DMS53 treated with DMSO at 0.1 percent for 48 hours (cell line): ENCODE measurements around the gene KCNC4.

Source experiments
- DNase-seq: peaks from one replicate; lab custom pipeline; 2025; ENCODE audit not compliant: unreplicated experiment; lab: John Stamatoyannopoulos, UW

KCNC4 gene

DNA sequence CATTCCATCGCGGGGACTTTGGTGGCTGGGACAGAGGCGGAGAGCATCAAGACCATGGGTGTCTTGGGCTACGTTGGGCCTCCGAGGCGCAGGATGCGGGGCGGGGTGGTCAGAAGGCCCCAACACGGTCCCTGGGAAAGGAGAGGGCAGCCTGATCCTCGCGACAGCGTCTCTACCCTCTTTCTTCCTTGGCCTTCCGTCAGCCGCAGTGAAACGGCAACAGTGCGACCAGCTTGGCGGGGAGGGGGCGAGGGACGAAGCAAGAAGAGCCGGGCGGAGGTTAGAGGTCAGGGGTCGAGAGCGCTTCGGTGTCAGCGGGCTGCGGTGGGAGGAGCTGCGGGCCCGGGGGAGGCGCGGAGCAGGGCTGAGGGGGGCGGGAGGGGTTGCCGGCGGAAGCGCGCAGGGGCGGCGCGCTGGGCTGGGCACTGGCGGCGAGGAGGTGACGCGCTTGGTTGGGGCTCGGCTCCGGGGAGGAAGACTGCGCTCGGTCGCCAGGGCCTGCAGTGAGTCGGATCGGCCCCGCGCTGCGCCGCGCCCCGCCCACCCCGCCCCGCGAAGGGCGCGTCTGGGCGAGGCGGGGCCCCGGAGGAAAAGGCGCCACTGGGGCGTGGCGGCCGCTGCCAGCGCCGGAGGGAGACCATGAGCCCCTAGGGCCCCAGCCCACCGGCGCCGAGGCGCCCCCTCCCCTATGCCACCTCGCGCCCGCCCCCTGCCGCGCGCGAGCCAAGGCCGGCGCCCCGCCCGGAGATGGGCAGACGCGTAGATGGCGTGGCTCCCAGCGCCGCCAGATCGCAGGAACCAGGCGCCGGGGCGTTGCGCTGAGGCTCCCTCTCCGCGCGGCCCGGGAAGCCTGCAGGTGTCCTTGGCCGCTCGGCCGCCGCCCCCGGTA lies at the start of gene KCNC4:
KCNC4 (plus strand) TSS at position 600 of the 889 bp plus-strand sequence. CDS start 1,186 bp downstream, outside the sequence.
- peak; percentile 76 for DNase-seq

DNA sequence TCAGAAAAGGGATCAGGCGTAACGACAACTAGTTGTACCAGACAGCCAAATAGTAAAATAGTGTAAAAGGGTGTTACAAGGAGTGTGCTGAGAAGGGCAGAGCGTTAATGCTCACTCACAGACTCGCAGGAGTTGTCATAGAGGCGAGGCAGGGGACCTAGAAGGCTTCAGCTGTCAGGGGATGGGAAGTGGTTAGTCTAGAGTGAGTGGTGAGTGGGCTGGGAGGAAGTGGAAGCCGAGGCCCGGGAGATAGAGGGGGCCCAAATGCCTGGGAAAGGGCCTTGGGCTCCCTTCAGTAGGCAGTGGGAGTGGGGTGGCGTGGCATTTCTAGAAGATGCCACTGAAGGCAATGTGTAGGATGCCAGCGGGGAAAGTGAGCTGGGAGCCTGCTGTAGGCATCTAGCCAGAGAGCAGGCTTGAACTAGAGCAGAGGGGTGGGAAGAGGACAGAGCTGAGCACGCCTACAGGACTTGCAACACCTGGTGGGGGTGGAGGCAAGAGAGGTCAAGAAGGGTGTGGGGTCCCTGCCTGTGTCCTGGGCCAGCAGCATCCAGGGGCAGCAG lies 49.5 kb upstream of the KCNC4 start:
- no peak for DNase-seq

DNA sequence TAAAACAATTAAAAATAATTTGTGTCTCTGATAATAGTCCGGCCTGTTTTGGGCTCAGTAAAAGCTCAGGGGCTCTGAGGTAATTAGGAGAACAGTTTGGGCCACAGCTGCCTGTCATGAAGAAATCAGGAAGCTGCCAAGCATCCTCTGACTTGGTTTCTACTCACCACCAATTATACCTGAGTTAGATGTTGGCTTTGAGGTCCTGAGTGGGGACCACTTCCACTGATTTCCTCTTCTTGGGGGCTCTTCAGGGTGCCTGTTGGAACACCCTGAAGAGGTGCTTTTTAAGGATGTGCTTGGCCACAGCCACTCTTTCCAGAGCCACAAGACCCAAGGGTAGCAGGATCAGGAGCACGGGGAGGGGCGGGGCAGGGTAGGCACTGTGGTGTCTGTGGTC lies 48.9 kb upstream of the KCNC4 start:
- no peak for DNase-seq

DNA sequence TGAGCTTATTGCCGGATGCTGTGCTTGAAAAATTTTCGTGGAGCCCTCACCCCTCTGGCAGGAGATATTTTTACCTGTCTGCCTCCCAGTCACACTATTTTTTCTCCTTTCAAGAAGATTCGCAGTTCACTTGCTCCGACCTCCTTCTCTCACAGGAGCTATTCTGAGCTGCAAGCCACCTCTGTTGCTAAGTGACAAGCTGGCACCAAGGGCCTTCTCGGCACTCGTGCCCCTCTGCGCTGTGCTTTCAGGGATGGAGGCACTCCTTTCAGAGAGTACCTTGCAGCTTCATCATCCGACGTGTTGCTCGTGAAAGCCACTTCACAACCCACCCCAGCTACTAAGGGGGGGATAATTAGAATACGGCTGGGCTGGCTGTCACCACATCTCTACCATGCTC lies 48.3 kb upstream of the KCNC4 start:
- no peak for DNase-seq

DNA sequence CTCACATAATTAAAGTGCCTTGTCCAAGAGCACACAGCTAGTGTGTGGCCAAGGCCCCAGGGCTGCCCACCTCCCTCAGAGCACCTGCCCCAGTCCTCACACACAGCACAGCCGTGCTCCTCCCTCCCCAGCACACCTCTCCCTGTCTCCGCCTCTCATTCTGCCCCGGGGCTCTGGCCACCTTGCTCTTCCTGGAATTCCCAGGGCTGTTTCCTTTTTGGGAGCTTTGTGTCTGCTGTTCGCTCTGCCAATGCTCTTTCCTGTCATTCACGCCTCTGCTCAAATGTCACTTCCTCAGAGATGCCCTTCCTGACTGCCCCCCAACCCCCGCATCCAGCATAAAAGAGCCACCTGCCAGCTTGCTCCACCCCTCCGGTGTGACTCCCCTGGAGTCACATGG lies 46.5 kb upstream of the KCNC4 start:
- no peak for DNase-seq

DNA sequence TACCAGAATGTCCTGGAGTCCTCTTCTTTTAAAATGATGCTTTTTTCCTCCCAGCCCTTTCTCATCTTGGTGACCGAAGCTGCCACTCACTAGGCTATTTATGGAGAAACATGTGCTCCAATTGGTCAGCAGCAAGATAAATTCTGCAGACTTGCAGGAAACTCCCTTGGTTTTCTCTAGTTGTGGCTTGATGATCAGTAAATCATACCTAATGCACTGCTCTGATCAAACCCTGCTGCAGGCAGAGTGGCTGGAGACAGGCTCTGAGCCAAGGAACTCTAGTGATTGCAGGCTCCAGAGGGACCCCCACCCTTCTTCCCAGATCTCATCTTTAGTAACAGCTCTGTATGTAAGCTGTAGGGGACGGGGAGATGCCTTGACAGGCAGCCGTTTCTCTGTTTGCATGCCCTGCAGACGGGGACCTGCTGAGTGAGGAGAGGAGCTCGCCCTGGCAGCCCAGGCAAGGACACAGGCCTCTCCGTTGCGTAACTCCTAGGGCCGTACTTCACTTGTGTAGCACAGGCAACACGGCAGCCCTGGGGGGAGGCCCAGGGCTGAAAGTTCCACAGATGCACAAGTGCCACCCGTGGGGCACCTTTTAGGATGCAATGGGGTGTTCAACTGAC lies 45.3 kb upstream of the KCNC4 start:
- DNase-seq: no peak

DNA sequence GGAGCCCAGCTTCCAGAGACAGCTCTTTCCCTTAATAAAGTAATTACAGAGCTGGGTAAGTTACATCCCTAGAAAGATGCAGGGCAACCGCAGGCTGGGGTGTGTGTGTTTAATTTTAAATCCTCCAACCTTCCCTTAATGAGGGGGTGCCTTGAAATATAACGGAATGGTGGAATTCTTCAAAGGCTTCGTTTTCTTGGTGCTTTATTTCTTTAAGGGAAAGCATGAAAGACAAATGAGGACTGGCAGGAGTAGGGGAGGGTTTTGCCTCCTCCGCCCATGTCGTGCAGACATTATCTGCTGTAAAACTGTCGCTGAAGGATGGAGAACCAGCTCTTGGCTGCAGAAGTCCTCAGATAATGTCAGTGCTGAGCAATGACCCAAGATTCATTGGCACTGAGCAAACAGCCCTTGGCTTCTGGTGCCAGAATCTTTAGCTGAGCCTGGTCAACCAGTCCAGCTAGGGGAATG lies 44.3 kb upstream of the KCNC4 start:
- no peak for DNase-seq

DNA sequence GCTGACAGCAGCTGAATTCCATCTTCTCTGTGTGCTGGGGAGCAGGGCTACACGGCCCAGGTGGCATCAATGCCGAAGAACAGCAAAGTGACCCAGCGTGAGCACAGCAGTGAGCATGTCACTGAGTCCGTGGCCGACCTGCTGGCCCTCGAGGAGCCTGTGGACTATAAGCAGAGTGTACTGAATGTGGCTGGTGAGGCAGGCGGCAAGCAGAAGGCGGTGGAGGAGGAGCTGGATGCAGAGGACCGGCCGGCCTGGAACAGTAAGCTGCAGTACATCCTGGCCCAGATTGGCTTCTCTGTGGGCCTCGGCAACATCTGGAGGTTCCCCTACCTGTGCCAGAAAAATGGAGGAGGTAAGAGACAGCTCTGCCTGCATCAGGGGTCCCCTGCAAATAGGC lies 43.3 kb upstream of the KCNC4 start:
- no peak for DNase-seq

DNA sequence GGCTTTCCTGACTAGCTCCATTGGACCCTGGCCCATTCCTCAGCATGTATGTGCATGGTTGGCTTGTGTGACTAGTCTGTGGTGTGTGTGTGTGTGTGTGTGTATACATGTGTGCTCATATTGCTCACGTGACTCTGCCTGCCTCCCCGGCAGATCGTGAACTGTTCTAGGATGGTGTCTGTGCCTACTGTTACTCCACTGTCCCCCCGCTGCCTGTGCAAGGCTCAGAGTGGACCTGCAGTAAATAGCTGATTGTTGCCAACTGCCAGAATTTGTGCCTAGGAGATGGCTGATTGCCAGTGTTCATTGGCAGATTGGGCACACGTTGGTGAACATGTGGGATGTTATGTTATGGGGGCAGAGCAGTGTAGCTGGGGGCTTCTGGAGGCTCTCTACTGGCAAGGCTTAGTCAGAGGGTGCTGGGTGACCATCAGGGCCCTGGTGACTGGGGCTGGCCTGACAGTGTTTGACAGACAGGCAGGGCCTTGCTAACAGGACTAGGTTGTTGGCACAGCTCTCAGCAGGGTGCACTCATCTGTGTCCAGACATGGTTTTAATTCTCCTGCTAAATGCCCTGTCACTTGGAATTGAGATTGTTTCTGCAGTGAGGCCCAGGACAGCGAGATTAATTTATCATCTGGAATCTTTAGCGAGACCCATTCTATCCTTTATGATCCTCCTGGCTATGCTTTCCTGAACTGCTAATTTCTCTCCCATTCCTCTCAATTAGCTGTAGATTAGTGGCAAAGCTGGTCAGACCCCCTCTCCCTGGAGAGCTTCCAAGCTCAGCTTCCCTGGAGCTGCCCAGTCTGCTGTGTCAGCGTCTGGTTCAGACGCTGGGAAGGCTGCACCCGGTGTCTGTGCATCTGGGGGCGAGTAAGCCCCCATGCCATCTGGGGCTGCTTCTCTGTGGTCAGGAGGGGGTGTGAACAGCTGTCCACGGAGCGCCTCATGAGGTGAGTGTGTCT lies 39.1 kb upstream of the KCNC4 start:
- DNase-seq: no peak

DNA sequence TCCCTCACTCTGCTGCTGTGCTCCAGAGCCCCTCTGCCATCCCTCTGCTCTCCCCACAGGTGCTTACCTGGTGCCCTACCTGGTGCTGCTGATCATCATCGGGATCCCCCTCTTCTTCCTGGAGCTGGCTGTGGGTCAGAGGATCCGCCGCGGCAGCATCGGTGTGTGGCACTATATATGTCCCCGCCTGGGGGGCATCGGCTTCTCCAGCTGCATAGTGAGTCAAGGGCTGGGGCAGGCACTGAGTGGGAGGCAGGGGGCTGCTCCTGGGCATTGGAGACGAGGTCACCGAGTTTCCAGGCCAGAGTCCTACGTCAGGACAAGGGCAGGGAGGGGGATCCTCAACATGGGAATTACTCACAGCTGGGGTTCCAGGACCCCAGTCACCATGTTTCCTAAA lies 38.1 kb upstream of the KCNC4 start:
- no peak for DNase-seq

DNA sequence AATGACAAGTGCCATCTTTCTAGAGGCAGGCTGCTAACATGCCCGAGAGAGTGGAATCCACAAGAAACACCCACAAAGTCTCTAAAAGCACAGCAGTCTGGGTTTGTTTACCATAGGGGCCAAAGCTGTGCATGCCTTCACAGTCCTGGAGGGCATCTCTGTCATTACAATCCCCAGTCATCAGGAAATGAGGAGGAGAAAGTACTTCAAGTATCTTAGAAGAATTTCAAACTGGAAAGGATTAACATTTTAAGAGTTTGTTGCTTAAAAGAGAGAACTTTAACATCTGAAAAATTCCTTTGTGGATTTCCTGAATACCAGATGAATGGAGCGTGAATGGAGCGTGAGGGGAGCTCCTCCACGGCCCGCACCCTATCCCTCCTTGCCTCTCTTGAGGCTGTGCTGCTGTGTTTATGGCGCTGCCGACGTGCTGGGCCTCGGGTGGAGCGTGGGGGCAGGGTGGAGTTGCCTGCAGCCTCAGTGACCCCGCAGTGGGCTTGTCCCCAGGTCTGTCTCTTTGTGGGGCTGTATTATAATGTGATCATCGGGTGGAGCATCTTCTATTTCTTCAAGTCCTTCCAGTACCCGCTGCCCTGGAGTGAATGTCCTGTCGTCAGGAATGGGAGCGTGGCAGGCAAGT lies 36.5 kb upstream of the KCNC4 start:
- no peak for DNase-seq

DNA sequence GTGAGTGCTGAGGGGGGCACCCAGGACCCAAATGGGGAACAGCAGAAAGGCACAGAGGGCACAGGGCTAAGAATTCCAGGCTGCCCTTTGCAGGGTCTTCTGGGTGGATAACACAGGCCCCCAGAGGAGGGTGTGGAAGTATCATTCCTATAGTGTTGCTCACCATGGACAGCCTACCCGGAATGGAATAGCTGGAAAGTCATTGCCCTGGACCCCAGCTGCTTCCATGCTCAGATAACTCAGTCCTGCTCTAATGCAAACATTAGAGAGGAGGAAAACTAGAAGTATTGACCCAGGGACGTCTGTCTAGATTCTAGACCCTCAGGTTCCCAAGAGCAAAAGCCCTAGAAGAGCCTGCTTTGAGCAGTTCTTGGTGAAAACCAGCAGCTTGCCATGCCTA lies 35.2 kb upstream of the KCNC4 start:
- no peak for DNase-seq

DNA sequence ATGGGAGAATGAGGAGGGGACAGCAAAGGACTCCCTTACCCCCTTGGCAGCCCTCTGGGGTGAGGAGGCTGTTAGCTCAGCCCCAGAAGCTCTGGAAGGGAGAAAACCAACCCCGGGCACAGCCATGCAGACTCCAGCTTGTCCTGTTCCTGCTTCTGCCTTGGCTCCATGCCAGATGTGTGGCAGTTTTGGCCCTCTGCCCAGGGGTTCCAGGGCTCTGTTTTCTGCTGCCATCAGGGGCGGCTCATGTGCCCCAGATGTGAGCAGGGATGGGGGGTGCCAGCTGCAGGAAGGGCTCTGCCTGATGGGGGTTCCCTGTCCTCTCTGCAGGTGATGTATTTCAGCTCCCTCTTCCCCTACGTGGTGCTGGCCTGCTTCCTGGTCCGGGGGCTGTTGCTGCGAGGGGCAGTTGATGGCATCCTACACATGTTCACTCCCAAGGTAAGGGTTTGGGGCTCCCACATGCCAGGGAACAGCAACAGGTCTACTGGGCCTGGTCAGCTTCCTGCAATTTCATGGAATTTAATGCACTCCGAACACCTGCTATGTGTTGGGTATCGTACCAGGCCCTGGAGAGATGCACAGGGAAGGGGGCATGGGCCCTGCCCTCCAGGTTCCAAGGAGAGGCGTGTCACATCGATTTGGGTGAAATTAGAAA lies 33.7 kb upstream of the KCNC4 start:
- no peak for DNase-seq

DNA sequence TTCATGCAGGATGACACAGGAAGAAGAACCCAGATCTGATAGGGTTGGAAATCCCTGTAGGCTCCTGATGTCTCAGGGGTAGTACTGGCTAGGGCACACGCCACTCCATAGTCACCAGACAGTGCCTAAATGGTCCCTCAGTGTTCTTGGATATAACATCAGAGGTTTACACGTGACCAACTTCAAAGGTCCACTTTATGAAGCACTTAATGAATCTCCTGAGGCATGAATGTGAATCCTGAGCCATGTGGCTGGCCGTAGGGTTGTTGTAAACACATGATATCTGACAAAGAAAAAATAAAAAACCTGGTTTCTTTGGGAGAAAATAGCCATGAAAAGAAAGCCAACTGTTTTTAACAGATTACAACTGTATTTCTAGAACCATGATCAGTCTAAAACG lies 32.3 kb upstream of the KCNC4 start:
- DNase-seq: no peak

DNA sequence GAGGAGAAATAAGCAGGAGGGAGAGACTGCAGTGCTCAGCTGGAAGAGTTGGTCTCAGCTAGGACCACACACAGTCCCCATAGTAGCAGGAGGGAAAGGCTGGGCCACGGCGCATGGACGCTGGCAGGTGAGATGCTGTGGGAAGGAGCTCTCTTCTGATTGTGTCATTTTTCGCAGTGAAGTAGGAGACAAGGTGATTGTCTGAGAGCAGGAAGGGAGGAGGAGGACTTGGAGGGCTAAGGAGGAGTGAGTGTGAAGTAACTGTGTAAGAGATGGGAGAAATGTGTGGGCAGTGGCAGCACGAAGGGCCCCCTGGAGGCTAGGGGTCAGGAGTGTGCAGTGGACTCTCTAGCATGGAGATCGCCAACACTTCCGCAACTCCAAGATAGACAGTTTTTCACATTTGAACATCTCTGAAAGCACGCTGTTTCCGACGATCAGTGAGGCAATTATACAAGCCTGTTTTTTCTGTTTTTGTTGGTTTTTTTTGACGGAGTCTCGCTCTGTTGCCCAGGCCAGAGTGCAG lies 26.4 kb upstream of the KCNC4 start:
- DNase-seq: no peak

DNA sequence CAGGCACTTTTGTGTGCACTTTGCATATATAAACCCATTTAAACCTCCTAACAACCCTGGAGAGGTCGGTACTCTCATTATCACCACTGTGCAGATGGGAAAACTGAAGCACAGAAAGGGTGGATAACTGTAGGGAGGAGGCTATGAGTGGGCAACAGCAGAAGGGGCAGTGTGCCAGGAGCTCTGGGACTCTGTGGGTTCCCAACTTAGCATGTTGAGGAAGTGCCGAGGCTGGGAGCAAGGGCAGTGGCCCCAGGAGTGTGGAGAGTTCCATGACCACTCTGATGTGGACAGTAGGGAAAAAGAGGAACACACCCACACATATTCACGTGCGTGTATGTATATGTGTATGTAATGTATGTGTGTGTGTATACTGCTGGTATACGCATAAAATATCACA lies 25.7 kb upstream of the KCNC4 start:
- no peak for DNase-seq

DNA sequence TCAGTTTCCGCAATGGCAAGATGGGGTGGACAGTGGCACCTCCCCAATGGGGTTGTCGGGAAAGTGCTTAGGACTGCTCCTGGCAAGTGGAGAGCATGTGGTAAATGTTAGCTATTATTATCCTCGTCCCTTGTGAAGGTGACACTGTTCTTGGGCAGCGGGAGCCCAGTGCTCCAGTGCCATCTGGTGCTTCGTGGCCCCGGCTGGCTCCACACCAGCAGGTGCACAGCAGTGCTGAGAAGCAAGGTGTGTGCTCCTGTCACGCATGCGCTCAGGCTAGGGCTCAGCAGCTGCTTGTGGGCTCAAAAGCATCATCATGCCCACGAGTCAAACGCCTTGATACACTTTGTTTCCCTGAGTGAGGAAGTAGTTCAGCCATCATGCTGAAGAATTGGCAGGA lies 24.9 kb upstream of the KCNC4 start:
- peak; percentile 81 for DNase-seq

DNA sequence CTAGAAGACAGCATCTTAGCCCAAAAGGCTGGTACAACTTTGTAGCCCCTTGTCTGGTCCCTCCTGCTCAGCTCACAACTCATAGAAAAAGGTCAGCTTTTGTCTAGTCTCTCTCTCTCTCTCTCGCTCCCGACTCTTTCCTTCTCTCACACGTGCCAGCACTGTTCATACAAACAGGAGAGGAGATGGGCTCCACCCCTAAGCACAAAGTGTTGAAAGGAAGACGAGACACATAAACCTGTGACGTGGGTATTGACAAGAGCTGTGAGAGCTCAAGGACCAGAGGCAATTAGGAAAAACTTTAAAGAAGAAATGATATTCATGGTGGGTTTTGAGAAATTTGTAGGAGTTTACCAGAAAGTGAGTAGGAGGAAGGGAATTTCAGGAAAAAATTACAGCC lies 23.6 kb upstream of the KCNC4 start:
- no peak for DNase-seq

DNA sequence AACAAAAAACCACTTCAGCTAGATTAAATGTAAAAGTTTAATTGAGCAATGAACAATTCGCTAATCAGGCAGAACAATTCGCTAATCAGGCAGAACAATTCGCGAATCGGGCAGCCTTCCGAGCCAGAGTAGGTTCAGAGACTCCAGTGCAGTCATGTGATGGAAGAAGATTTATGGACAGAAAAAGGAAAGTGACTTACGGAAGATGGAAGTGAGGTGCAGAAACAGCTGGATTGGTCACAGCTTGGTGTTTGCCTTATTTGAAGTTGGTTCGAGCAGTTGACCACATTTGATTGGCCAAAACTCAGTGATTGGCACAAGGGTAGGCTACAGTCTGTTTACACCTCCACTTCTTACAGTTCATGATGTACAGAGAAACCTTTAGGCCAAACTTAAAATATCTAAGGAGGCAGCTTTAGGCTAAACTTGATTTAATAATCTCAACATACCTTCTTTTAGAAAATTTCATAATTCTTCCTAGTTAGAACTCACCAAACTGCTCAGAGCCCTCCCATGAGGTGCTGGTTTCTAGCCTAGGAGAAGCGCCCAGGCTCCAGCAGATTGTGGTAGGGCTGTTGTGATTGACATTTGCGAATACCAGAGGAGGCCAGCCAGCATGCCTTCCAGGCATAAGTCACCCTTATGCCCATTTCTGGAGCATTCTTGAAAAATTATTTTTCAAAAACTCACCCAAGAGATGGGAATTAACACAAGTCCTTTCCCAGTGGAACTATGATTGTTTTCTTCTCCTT lies 22.8 kb upstream of the KCNC4 start:
- no peak for DNase-seq
